Endothelial cell (in vitro differentiated cells): ENCODE measurements around the gene SARS1. TPM values are rescaled to one million over a fixed set of nuclear protein-coding genes. Genes with fewer than 3 reads are reported as not detected.
"Not testable (repeated sequence)": the region's sequence is repeated elsewhere in the genome, so short reads cannot be mapped to it uniquely, and the experiment has no call there.

ENCODE experiments used
- DNase-seq: peaks from one replicate; pipeline ENCODE4 v3.0.0; 2021; ENCODE audit warnings: low spot score
- H3K27ac Mint-ChIP-seq: one replicate; pipeline ENCODE4 v1.8.0; 2021; ENCODE audit warnings: mixed read lengths, inconsistent platforms; ENCODE audit not compliant: unreplicated experiment
- H3K27me3 Mint-ChIP-seq: one replicate; pipeline ENCODE4 v1.8.0; 2021; ENCODE audit warnings: mild to moderate bottlenecking, moderate library complexity, mixed read lengths, inconsistent platforms; ENCODE audit not compliant: unreplicated experiment
- H3K36me3 Mint-ChIP-seq: one replicate; pipeline ENCODE4 v1.8.0; 2021; ENCODE audit warnings: mild to moderate bottlenecking, low read depth, mixed read lengths, inconsistent platforms; ENCODE audit not compliant: unreplicated experiment
- H3K4me1 Mint-ChIP-seq: one replicate; pipeline ENCODE4 v1.8.0; 2021; ENCODE audit warnings: mild to moderate bottlenecking, mixed read lengths, inconsistent platforms; ENCODE audit not compliant: unreplicated experiment
- H3K4me3 Mint-ChIP-seq: one replicate; pipeline ENCODE4 v1.8.0; 2021; ENCODE audit warnings: mild to moderate bottlenecking, mixed read lengths, inconsistent platforms; ENCODE audit not compliant: unreplicated experiment
- H3K9me3 Mint-ChIP-seq: one replicate; pipeline ENCODE4 v1.8.0; 2021; ENCODE audit warnings: mixed read lengths, inconsistent platforms; ENCODE audit not compliant: unreplicated experiment
- CTCF ChIP-seq: fragments of 200-600 bp; sonication (generic); IDR thresholded peaks from one replicate; pipeline ENCODE4 v1.5.0; 2021; ENCODE audit warnings: antibody characterized with exemption; ENCODE audit not compliant: unreplicated experiment
- total RNA-seq: library from RNA; stranded (reverse); fragmentation: NEBNext Ultra II Directional; extraction: Animal tissue kit (Norgen Biotek cat#: 25700); gene quantifications from one replicate; pipeline ENCODE4 v1.2.1, GENCODE V29; 2021; ENCODE audit not compliant: unreplicated experiment

The SARS1 gene
- total RNA-seq, 1 donor from 2014 or later = 125 TPM

DNA sequence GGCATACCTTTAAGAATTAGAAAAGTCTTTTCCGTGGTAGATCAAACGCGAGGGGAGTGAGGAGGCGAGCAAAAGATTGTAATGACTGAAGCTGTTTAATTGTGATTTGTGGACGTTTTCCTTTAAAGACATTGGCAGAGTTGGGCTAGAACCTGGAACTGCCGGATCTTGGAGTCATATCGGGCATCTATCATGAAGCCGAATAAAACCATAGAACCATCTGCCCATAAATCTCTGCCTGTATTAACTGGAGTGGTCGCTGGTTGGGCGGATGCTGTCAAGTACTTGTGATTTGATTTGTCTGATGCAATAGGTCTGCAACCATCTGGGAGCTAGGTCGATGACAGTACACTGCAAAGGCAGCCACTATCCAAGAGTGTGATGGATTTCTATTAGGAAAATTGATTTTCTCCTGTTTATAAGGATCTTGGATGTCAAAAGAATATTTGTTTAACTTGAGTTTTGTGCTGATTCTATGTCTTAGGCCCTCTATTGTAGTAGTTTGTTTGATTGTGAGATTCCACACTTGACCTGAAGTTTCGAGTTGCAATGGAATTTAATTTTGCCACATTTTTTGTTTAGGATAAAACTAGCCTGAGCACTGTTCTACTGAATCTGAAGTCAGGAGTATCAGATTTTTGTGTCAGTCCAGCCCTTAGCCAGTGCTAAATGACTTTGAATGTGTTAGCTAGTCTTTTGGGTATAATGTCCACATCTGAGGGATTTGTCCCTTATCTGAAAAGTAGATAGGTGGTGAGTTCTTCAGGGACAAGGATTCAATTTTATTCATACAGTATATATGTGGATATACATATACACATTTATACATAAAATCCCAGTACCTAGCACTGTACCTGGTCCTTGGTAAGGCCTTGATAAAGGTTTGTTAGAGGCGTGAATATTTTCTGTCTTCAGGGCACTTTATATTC is 1.2 kb downstream of the SARS1 start:
- no peaks in the 10 kb centered on the region for H3K27me3 Mint-ChIP-seq
- peak overlapping the region; percentile 98 for H3K4me3 Mint-ChIP-seq
- no peaks in the 10 kb centered on the region for H3K36me3 Mint-ChIP-seq
- H3K9me3 Mint-ChIP-seq = no peaks in the 10 kb centered on the region
- H3K4me1 Mint-ChIP-seq = peaks cover 9% of the 10 kb centered on the region
- H3K27ac Mint-ChIP-seq = peak overlapping the region; percentile 88
- no peak for TF ChIP-seq CTCF
- no peak for DNase-seq

GRCh38 chr1:109216662-109217061 is 2.9 kb downstream of the SARS1 start:
- TF ChIP-seq CTCF = no peak
- H3K36me3 Mint-ChIP-seq = no peaks in the 10 kb centered on the region
- no peak overlapping the region for H3K4me3 Mint-ChIP-seq
- peaks cover 9% of the 10 kb centered on the region for H3K4me1 Mint-ChIP-seq
- no peaks in the 10 kb centered on the region for H3K9me3 Mint-ChIP-seq
- DNase-seq = no peak
- H3K27me3 Mint-ChIP-seq = no peaks in the 10 kb centered on the region
- H3K27ac Mint-ChIP-seq = no peak overlapping the region

DNA sequence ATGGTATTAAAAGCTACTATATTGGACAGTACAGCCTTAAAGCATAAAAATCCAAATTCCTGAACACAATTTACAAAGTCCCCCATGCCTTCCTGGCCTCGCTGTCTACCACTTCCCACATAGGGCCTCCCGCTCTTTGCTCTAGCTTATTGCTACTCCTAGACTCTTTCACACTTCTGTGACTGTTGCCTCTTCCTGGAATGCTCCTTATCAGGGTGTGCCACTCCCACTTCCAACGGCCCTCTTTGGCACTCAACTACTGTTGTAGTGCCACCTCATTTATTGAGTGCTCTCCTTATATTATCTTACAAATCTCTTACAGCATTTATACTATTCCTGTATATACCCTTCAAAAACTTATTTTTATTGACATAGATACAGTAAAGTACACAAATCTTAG is 4.8 kb downstream of the SARS1 start:
- TF ChIP-seq CTCF = no peak
- Mint-ChIP-seq H3K4me1 (peaks cover 9% of the 10 kb centered on the region), H3K27me3 (no peaks in the 10 kb centered on the region), H3K36me3 (no peaks in the 10 kb centered on the region), H3K9me3 (no peaks in the 10 kb centered on the region), H3K4me3 (no peak overlapping the region), H3K27ac (no peak overlapping the region)
- DNase-seq = no peak

GRCh38 chr1:109221201-109221600 is 7.5 kb downstream of the SARS1 start:
- DNase-seq, H3K27me3 Mint-ChIP-seq, H3K27ac Mint-ChIP-seq, H3K4me1 Mint-ChIP-seq, H3K36me3 Mint-ChIP-seq, H3K9me3 Mint-ChIP-seq, H3K4me3 Mint-ChIP-seq: not testable (repeated sequence)

- no peak overlapping the region for H3K4me3 Mint-ChIP-seq
- H3K4me1 Mint-ChIP-seq = no peaks in the 10 kb centered on the region
- H3K27ac Mint-ChIP-seq = no peak overlapping the region
- DNase-seq = no peak
- TF ChIP-seq CTCF = no peak
- H3K27me3 Mint-ChIP-seq = no peaks in the 10 kb centered on the region
- H3K9me3 Mint-ChIP-seq = no peaks in the 10 kb centered on the region
- peaks cover 14% of the 10 kb centered on the region for H3K36me3 Mint-ChIP-seq
Observed at GRCh38 chr1:109225308-109225707, 11.6 kb downstream of the SARS1 start.
